ENCODE data around the gene CYFIP1. TPM values are rescaled to one million over a fixed set of nuclear protein-coding genes. Genes with fewer than 3 reads are reported as not detected.

Gene CYFIP1
- polyA plus RNA-seq, 2 of the 4 experiments (the other 2 are of a cell fraction), result 68.2 to 69.4 TPM

DNA sequence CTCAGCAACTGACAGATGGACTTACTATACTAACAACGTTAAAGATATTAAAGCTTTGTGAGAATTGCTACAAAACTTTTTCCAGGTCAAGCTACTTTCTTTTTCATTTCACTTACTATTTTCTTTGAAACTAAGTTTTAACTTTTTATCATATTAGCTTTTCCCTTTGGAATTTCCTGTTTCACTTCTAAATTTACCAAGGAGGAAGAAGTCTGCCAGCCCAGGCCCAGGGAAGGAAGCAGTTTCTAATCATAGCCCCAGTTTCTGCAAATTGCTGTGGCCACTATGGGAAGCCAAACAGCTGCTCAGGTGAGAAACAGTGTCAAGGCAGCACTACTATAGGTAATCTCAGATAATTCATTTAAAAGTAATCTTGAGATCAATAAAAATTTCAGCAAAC, 18.4 kb downstream of the CYFIP1 start:
- WGBS (ENCODE audit: missing lambda C conversion rate), result 46% methylated on average over 1 of the region's 1 CpG
- DNase-seq (ENCODE audit: low read depth in 1 of 2, low spot score in 1 of 2), result no peak
- no peak overlapping the region for H3K4me2 ChIP-seq
- TF ChIP-seq RNF2 (IDR thresholded peaks at IDR 0.05; ENCODE audit: borderline replicate concordance, low read depth) (no peak), HOXA7 (CRISPR knock-in tag; IDR thresholded peaks at IDR 0.05) (no peak), NFE2L2 (conservative IDR thresholded peaks at IDR 0.05; ENCODE audit: low read length) (no peak), NPAS2 (CRISPR knock-in tag; IDR thresholded peaks at IDR 0.05; ENCODE audit: borderline replicate concordance) (no peak), ELK1 (IDR thresholded peaks at IDR 0.05; ENCODE audit: low read depth, low read length) (no peak), SREBF2 (IDR thresholded peaks at IDR 0.05) (no peak), POLR2A (IDR thresholded peaks at IDR 0.05; ENCODE audit: low read length) (no peak), CHD2 (IDR thresholded peaks at IDR 0.05; ENCODE audit: low read length, partially characterized antibody) (no peak), TP53 (CRISPR knock-in tag; IDR thresholded peaks at IDR 0.05) (no peak), ZSCAN20 (CRISPR knock-in tag; IDR thresholded peaks at IDR 0.05) (no peak), MAZ (IDR thresholded peaks at IDR 0.05; ENCODE audit: borderline replicate concordance, low read depth, low read length) (no peak), SMC3 (IDR thresholded peaks at IDR 0.05) (no peak), EHF (CRISPR knock-in tag; IDR thresholded peaks at IDR 0.05) (no peak), MYC (IDR thresholded peaks at IDR 0.05; ENCODE audit: borderline replicate concordance, low read length) (no peak), JUN (IDR thresholded peaks at IDR 0.05) (no peak), PHF8 (IDR thresholded peaks at IDR 0.05; ENCODE audit: borderline replicate concordance, low read depth) (no peak), HOXB5 (CRISPR knock-in tag; IDR thresholded peaks at IDR 0.05) (no peak)
- TF ChIP-seq, protein P1, sequence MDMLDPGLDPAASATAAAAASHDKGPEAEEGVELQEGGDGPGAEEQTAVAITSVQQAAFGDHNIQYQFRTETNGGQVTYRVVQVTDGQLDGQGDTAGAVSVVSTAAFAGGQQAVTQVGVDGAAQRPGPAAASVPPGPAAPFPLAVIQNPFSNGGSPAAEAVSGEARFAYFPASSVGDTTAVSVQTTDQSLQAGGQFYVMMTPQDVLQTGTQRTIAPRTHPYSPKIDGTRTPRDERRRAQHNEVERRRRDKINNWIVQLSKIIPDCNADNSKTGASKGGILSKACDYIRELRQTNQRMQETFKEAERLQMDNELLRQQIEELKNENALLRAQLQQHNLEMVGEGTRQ (IDR thresholded peaks at IDR 0.05), result no peak
- TF ChIP-seq, protein P2, sequence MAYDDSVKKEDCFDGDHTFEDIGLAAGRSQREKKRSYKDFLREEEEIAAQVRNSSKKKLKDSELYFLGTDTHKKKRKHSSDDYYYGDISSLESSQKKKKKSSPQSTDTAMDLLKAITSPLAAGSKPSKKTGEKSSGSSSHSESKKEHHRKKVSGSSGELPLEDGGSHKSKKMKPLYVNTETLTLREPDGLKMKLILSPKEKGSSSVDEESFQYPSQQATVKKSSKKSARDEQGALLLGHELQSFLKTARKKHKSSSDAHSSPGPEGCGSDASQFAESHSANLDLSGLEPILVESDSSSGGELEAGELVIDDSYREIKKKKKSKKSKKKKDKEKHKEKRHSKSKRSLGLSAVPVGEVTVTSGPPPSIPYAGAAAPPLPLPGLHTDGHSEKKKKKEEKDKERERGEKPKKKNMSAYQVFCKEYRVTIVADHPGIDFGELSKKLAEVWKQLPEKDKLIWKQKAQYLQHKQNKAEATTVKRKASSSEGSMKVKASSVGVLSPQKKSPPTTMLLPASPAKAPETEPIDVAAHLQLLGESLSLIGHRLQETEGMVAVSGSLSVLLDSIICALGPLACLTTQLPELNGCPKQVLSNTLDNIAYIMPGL (CRISPR knock-in tag; IDR thresholded peaks at IDR 0.05; ENCODE audit: borderline replicate concordance), result no peak
- H3K9me3 ChIP-seq, result no peaks in the 10 kb centered on the region
- CTCF ChIA-PET, result interaction anchor here (2.0 to 2.4 kb wide), 2 partner anchors 12 to 75 kb away, joined by 4 to 7 read pairs; no protein-coding TSS in a partner anchor
- no peak for FAIRE-seq
- POLR2A ChIA-PET, result no interaction called here
- peaks cover 9% of the 10 kb centered on the region; the same call in 2 of the 3 replicates for H3K4me1 ChIP-seq
- no peak overlapping the region for H3K27ac ChIP-seq
- no peak for ATAC-seq
- H3K4me3 ChIP-seq, result no peak overlapping the region

- ChIA-PET CTCF (interaction anchor here (2.0 to 2.4 kb wide), 2 partner anchors 11 to 76 kb away, joined by 4 to 7 read pairs; no protein-coding TSS in a partner anchor), POLR2A (no interaction called here)
- no peak for DNase-seq (ENCODE audit: low read depth in 1 of 2, low spot score in 1 of 2)
- no peak overlapping the region for H3K4me2 ChIP-seq
- H3K4me3 ChIP-seq, result no peak overlapping the region
- no peak overlapping the region for H3K27ac ChIP-seq
- FAIRE-seq, result no peak
- H3K9me3 ChIP-seq, result no peaks in the 10 kb centered on the region
- WGBS (ENCODE audit: missing lambda C conversion rate), result 95% methylated on average over 8 of the region's 8 CpGs
- no peak for ATAC-seq
- no peak for TF ChIP-seq GATA3 (IDR thresholded peaks at IDR 0.05; ENCODE audit: borderline replicate concordance)
- no peak for TF ChIP-seq PBX3 (IDR thresholded peaks at IDR 0.05)
- no peak for TF ChIP-seq ELK1 (IDR thresholded peaks at IDR 0.05; ENCODE audit: low read depth, low read length)
- TF ChIP-seq JUNB (IDR thresholded peaks at IDR 0.05), result no peak
- TF ChIP-seq MAZ (IDR thresholded peaks at IDR 0.05; ENCODE audit: borderline replicate concordance, low read depth, low read length), result no peak
- H3K4me1 ChIP-seq, result peaks cover 9% of the 10 kb centered on the region; the same call in 2 of the 3 replicates
Observed at GRCh38 chr15:22960556-22960955, 19.6 kb downstream of the CYFIP1 start.
